ENCODE results near the gene PRRG3. TPM values are rescaled to one million over a fixed set of nuclear protein-coding genes. Genes with fewer than 3 reads are reported as not detected.

PRRG3 gene
- total RNA-seq, 2 donors from 2014 or later, result not detected

DNA sequence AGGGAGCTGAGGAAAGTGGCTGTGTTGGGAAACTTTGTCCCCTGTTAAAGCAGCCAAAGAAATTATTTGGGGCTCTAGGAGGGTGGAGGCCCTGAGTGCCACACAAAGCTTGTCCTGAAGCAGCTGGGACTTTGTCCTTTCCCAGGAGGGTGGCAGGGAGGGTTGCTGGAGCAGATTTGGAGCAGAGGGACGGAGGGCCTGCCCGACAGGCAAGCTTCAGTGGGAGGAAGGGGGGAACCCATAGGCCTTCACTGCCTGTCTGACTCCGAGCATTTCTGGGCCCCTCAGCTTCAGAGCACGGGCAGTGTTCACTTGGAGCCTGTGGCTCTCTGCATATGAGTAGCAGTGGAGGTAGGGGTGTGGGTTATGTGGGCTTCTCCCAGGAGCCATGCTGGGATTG is 32.1 kb downstream of the PRRG3 start:
- H3K9me3 Mint-ChIP-seq, result no peaks in the 10 kb centered on the region
- DNase-seq (ENCODE audit: low spot score in 2 of 2) (no peak), ATAC-seq (no peak)
- no peak overlapping the region for H3K27ac Mint-ChIP-seq
- H3K36me3 Mint-ChIP-seq, result no peaks in the 10 kb centered on the region

GRCh38 chrX:151729056-151729725 is 33.9 kb downstream of the PRRG3 start:
- DNase-seq (ENCODE audit: low spot score in 2 of 2), result no peak
- Mint-ChIP-seq H3K36me3 (no peaks in the 10 kb centered on the region), H3K27ac (no peak overlapping the region), H3K9me3 (no peaks in the 10 kb centered on the region)
- ATAC-seq, result no peak

DNA sequence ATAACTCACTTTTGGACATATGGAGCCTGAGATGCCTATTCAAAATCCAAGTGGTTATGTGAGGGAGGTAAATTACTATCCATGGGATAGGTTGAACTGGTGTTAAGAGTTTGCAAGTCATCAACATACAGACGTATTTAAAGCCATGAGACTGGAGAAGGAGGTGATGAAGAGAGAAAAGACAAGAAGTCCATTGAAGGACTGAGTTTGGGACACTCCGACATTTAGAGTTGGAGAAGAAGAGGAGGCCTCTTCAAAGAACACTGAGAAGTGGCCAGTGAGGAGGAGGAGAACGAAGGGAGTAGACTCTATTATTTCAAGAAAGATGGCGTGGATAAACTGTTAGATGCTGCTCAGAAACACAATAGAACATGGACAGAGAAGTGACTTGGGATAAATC is 39.2 kb downstream of the PRRG3 start, which contains the start of gene CNGA2:
Gene CNGA2 (plus strand): TSS at position 301 of the 400 bp plus-strand sequence. CDS start 3,738 bp downstream, outside the sequence.
- Mint-ChIP-seq H3K9me3 (no peaks in the 10 kb centered on the region), H3K27ac (no peak within 1 kb of the TSS), H3K36me3 (no peaks in the 10 kb centered on the region)
- ATAC-seq (no peak), DNase-seq (ENCODE audit: low spot score in 2 of 2) (no peak)

GRCh38 chrX:151735219-151735618 is 40.0 kb downstream of the PRRG3 start:
- no peaks in the 10 kb centered on the region for H3K9me3 Mint-ChIP-seq
- no peak for ATAC-seq
- no peak for DNase-seq (ENCODE audit: low spot score in 2 of 2)
- H3K27ac Mint-ChIP-seq, result no peak overlapping the region
- no peaks in the 10 kb centered on the region for H3K36me3 Mint-ChIP-seq

- no peaks in the 10 kb centered on the region for H3K36me3 Mint-ChIP-seq
- no peak for ATAC-seq
- no peak for DNase-seq (ENCODE audit: low spot score in 2 of 2)
These were observed 41.4 kb downstream of the PRRG3 start for GRCh38 chrX:151736685-151737084.

GRCh38 chrX:151737494-151737893 is 42.2 kb downstream of the PRRG3 start:
- no peaks in the 10 kb centered on the region for H3K36me3 Mint-ChIP-seq
- peak overlapping the region in 1 of 2 donors; percentile 60 for H3K27ac Mint-ChIP-seq
- ATAC-seq (no peak), DNase-seq (ENCODE audit: low spot score in 2 of 2) (no peak)
- H3K9me3 Mint-ChIP-seq, result no peaks in the 10 kb centered on the region

More at GRCh38 chrX:151736685-151737084, 41.4 kb downstream of the PRRG3 start:
- no peaks in the 10 kb centered on the region for H3K9me3 Mint-ChIP-seq
- H3K27ac Mint-ChIP-seq, result peak overlapping the region in 1 of 2 donors; percentile 52

DNA sequence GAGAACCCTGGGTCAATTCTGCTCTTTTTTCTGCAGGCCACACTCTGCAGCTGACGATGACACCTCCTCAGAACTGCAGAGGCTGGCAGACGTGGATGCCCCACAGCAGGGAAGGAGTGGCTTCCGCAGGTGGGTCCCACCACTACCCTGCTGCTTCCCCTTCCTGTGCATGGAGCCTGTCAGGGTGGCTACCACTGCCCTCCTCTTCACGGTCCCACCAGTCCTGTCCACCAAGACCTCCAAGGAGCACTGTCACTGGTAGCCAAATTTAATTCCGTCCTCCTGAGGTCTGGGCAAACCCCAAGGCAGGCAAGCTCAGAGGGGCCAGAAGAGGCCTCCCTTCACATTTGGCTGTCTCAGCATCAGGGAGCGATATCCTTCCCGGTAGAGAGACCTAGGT is 43.5 kb downstream of the PRRG3 start:
- H3K27ac Mint-ChIP-seq, result no peak overlapping the region
- no peak for ATAC-seq
- H3K9me3 Mint-ChIP-seq, result no peaks in the 10 kb centered on the region
- H3K36me3 Mint-ChIP-seq, result no peaks in the 10 kb centered on the region
- DNase-seq (ENCODE audit: low spot score in 2 of 2), result no peak

- H3K27ac Mint-ChIP-seq, result no peak overlapping the region
- ATAC-seq, result no peak
- H3K9me3 Mint-ChIP-seq, result no peaks in the 10 kb centered on the region
- H3K36me3 Mint-ChIP-seq, result no peaks in the 10 kb centered on the region
- DNase-seq (ENCODE audit: low spot score in 2 of 2), result no peak
These were observed 46.3 kb downstream of the PRRG3 start for GRCh38 chrX:151741606-151742005.

DNA sequence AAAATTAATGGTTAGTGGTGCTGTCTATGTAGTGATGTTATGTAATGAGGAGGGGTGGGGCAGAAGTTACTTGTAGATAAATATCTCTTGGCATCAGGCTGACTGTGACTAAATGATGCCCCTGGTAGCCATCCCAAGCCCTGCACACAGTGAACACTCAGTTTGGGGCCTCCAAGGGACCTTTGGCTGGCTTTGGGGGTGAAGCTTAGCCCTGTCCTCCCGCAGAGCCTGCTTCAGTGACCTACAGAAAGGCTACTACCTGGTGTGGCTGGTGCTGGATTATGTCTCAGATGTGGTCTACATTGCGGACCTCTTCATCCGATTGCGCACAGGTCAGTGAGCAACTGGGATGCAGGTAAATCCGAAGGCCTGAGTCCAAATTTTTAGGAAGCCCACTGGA is 47.1 kb downstream of the PRRG3 start:
- DNase-seq (ENCODE audit: low spot score in 2 of 2), result no peak
- no peak for ATAC-seq

GRCh38 chrX:151743651-151744470 is 48.6 kb downstream of the PRRG3 start:
- no peak for ATAC-seq
- DNase-seq (ENCODE audit: low spot score in 2 of 2), result no peak
- Mint-ChIP-seq H3K27ac (no peak overlapping the region), H3K9me3 (no peaks in the 10 kb centered on the region), H3K36me3 (no peaks in the 10 kb centered on the region)

More for the DNA sequence above, 47.1 kb downstream of the PRRG3 start:
- H3K36me3 Mint-ChIP-seq, result no peaks in the 10 kb centered on the region
- no peak overlapping the region for H3K27ac Mint-ChIP-seq
- no peaks in the 10 kb centered on the region for H3K9me3 Mint-ChIP-seq

DNA sequence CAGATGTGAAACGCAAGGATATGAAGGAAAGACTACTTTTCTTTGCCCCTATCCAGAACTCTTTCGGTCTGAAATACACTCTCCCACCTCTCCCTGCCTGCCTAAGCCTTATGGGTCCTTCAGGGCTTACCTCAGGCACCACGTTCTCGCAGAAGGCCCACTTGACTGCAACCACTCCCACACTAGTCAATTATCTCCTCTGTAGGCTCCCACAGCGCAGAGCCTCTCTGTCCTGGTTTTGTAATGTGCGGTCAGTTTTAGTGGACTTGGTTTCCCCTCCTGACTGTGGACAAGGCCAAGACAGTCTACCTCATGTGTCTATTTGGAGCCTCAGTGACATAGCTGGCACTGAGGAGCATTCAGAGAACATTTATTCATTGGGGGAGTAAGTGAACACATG is 50.4 kb downstream of the PRRG3 start:
- H3K27ac Mint-ChIP-seq, result no peak overlapping the region
- ATAC-seq, result no peak
- no peaks in the 10 kb centered on the region for H3K9me3 Mint-ChIP-seq
- no peak for DNase-seq (ENCODE audit: low spot score in 2 of 2)
- H3K36me3 Mint-ChIP-seq, result no peaks in the 10 kb centered on the region

- ATAC-seq, result no peak
- Mint-ChIP-seq H3K27ac (no peak overlapping the region), H3K9me3 (no peaks in the 10 kb centered on the region), H3K36me3 (no peaks in the 10 kb centered on the region)
- no peak for DNase-seq (ENCODE audit: low spot score in 2 of 2)
These were observed 51.2 kb downstream of the PRRG3 start for GRCh38 chrX:151746502-151746901.

DNA sequence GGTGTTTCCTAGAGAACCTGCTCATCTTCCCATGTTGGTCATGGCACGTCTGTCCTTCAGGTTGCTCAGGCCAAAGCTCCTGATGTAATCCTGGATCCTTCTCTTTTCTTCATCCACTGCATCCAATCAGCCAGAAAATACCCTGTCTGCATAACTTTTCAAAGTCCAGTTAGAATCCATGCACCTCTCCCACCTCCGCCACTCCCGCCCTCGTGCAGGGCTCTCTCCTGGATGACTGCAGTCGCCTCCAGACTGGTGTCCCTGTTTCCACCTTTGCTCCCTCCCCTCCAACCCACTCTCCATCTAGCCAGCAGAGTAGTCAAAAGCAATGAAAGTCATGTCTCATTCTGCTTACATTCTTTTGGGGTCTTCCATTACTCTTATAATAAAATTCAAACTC is 55.3 kb downstream of the PRRG3 start:
- no peak for ATAC-seq
- no peaks in the 10 kb centered on the region for H3K36me3 Mint-ChIP-seq
- H3K27ac Mint-ChIP-seq, result no peak overlapping the region
- no peak for DNase-seq (ENCODE audit: low spot score in 2 of 2)
- H3K9me3 Mint-ChIP-seq, result no peaks in the 10 kb centered on the region

DNA sequence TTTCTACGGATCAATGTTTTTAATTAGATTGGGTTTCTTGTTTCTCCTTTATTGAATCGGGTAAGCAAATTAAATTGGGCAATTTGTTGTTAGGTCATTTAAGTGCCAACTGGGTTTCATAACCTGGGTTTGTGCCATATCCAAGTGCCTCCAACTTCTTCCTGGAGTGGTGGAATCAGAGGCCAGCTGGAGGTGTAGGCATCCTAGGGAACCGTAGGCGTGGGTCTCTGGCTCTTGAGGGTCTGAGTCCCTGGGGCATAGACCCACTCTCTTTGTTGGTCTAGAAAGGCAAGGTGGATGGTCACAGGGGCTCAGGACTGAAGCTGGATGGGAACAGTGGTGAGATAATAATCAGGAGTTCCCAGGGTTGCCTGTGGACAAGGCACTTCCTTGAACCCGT is 57.6 kb downstream of the PRRG3 start:
- Mint-ChIP-seq H3K9me3 (no peaks in the 10 kb centered on the region), H3K36me3 (no peaks in the 10 kb centered on the region), H3K27ac (no peak overlapping the region)
- no peak for DNase-seq (ENCODE audit: low spot score in 2 of 2)
- no peak for ATAC-seq

DNA sequence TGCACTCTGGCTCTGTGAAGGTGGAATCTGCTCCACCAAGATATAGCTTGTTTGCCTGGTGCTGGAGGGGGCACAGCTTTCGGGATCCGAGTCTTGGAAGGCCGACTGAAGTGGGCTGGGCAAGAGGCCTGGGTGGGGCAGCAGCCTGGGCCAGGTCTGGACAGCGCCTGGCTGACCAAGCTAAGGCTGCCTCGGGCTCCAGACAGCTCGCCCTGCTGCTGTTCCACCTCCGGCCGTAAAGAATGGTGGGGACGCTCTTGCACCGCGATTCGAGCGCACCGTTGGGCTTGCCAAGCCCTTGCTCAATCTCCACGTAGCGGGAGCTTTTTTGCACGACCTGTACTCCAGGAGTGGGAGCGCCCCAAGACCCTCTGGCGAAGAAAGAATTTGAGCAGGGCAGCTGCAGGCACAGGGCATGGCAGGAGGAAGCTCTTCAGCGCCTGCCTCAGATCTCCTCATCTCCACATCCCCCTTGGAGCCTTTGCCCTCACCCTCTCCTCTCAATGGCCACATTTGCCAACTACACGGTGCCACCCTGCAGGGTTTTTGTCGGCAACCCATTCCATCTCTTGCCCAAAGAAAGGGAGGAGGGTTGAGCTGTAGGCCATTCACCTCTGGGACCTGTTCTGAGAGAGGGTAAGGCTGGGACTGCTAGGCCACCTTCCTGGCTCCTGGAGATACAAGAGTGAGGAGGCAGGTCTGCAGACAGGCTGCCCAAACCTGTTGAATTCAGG is 58.2 kb downstream of the PRRG3 start:
- DNase-seq (ENCODE audit: low spot score in 2 of 2), result peak in 1 of 2 donors; percentile 23
- Mint-ChIP-seq H3K36me3 (no peaks in the 10 kb centered on the region), H3K27ac (no peak overlapping the region), H3K9me3 (no peaks in the 10 kb centered on the region)
- ATAC-seq, result peak; percentile 26 to 69

- no peak for DNase-seq (ENCODE audit: low spot score in 2 of 2)
- no peak overlapping the region for H3K27ac Mint-ChIP-seq
- no peaks in the 10 kb centered on the region for H3K9me3 Mint-ChIP-seq
- ATAC-seq, result no peak
- no peaks in the 10 kb centered on the region for H3K36me3 Mint-ChIP-seq
These were observed 58.8 kb downstream of the PRRG3 start for GRCh38 chrX:151754047-151754429.

DNA sequence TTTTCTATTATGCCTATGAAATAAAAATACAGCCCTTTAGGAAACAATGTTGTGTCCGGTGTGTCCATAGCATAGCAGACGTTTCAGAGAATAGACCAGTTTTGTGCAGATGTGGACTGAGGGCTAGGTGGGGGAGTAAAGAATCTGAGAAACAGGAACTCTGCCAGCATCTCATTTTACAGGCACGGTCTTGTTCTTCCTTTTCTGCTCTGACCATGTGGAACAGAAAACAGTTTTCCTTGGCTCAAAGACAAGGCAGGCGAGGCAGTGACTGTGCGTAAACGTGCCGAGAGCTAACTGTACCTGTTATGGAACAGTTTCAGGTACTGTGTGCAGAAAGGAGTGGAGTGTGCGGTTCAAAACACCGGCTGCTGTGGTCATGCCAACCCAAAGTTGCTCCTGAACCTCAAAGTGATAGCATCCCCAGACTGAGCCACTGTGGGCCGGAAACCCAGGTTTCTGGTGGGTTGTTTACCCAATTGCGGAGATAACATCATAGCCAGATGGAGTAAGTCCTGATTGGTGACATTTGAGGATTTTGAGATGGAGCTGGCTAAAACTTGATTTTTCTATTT is 59.5 kb downstream of the PRRG3 start:
- Mint-ChIP-seq H3K27ac (no peak overlapping the region), H3K9me3 (no peaks in the 10 kb centered on the region), H3K36me3 (no peaks in the 10 kb centered on the region)
- ATAC-seq (no peak), DNase-seq (ENCODE audit: low spot score in 2 of 2) (no peak)

Measured in activated naive CD4-positive, alpha-beta T cell treated with anti-CD3 and anti-CD28 coated beads, Interleukin-2, amount 50 U/mL, for 72 hours (primary cell).